Peyer's patch (tissue), 4 donors: ENCODE results near the gene UGT1A10.

Experiments used
- CTCF ChIP-seq, 6 experiments: fragments of 450-650 bp in 4 of 6; fragments of 200-600 bp in 2 of 6; sonication (generic) in 1 of 6; IDR thresholded peaks; one replicate each; pipeline ENCODE4 v1.5.1; 2017 to 2019; ENCODE audit warnings: antibody characterized with exemption in 6 of 6, mild to moderate bottlenecking in 3 of 6, moderate library complexity in 1 of 6
- POLR2A ChIP-seq, 2 donors: fragments of 450-650 bp; IDR thresholded peaks; one replicate each; pipeline ENCODE4 v1.5.1; 2017; ENCODE audit warnings: antibody characterized with exemption in 2 of 2, mild to moderate bottlenecking in 2 of 2, moderate library complexity in 2 of 2

- no peak for TF ChIP-seq CTCF (IDR thresholded peaks at IDR 0.05)
- peak; percentile 20 to 48 for TF ChIP-seq POLR2A (IDR thresholded peaks at IDR 0.05)
These were observed 128.0 kb downstream of the UGT1A10 start for GRCh38 chr2:233764264-233764663.
